Trophoblast cell (in vitro differentiated cells and primary cell): Measurements from ENCODE around the gene CMTM6.

Experiments used
- DNase-seq, 2 donors: peaks; one replicate each; pipeline ENCODE4 v3.0.0-alpha.2; 2016
- H2AFZ ChIP-seq: 2 replicates; pipeline ENCODE4 v1.6.1; 2013; ENCODE audit warnings: low read length, moderate library complexity, mild to moderate bottlenecking; ENCODE audit not compliant: insufficient read depth, poor library complexity
- H2AK5ac ChIP-seq: 2 replicates; pipeline ENCODE4 v1.6.1; 2013; ENCODE audit warnings: mild to moderate bottlenecking, low read length
- H2BK120ac ChIP-seq: 2 replicates; pipeline ENCODE4 v1.6.1; 2013; ENCODE audit warnings: low read length, mild to moderate bottlenecking, moderate library complexity; ENCODE audit not compliant: insufficient read depth, poor library complexity
- H2BK12ac ChIP-seq: 2 replicates; pipeline ENCODE4 v1.6.1; 2013; ENCODE audit warnings: mild to moderate bottlenecking, low read length, moderate library complexity
- H2BK5ac ChIP-seq: 2 replicates; pipeline ENCODE4 v1.6.1; 2013; ENCODE audit warnings: low read length, low read depth, moderate library complexity, mild to moderate bottlenecking; ENCODE audit not compliant: poor library complexity
- H3K14ac ChIP-seq: 2 replicates; pipeline ENCODE4 v1.6.1; 2013; ENCODE audit warnings: mild to moderate bottlenecking, low read length
- H3K18ac ChIP-seq: 2 replicates; pipeline ENCODE4 v1.6.1; 2013; ENCODE audit warnings: mild to moderate bottlenecking, low read length
- H3K23ac ChIP-seq: 2 replicates; pipeline ENCODE4 v1.6.1; 2013; ENCODE audit warnings: low read length
- H3K27ac ChIP-seq: 2 replicates; pipeline ENCODE4 v1.5.1; 2013; ENCODE audit warnings: low read depth, mild to moderate bottlenecking, inconsistent platforms, low read length, moderate library complexity
- H3K27me3 ChIP-seq: 2 replicates; pipeline ENCODE4 v1.6.1; 2013; ENCODE audit warnings: inconsistent platforms, mild to moderate bottlenecking, low read length, moderate library complexity; ENCODE audit not compliant: insufficient read depth
- H3K36me3 ChIP-seq, 2 experiments: 1 replicate in 1 of 2; 2 replicates in 1 of 2; pipeline ENCODE4 v1.6.1; 2013; ENCODE audit warnings: low read length in 2 of 2, mild to moderate bottlenecking in 2 of 2, moderate library complexity in 1 of 2; ENCODE audit not compliant: insufficient read depth in 2 of 2, control insufficient read depth in 1 of 2
- H3K4ac ChIP-seq: 2 replicates; pipeline ENCODE4 v1.6.1; 2013; ENCODE audit warnings: low read depth, mild to moderate bottlenecking, low read length, moderate library complexity
- H3K4me1 ChIP-seq, 2 experiments: 1 replicate in 1 of 2; 2 replicates in 1 of 2; pipeline ENCODE4 v1.6.1; 2013; ENCODE audit warnings: low read length in 2 of 2, mild to moderate bottlenecking in 2 of 2, moderate library complexity in 1 of 2; ENCODE audit not compliant: insufficient read depth in 2 of 2, control insufficient read depth in 1 of 2
- H3K4me2 ChIP-seq: 2 replicates; pipeline ENCODE4 v1.6.1; 2013; ENCODE audit warnings: inconsistent platforms, mild to moderate bottlenecking, low read length, moderate library complexity
- H3K4me3 ChIP-seq: 2 replicates; pipeline ENCODE4 v1.5.1; 2013; ENCODE audit warnings: mild to moderate bottlenecking, low read depth, low read length, inconsistent platforms
- H3K79me1 ChIP-seq: one replicate; pipeline ENCODE4 v1.6.1; 2013; ENCODE audit warnings: low read length
- H3K79me2 ChIP-seq: 2 replicates; pipeline ENCODE4 v1.6.1; 2013; ENCODE audit warnings: low read length, mild to moderate bottlenecking; ENCODE audit not compliant: control insufficient read depth, insufficient read depth, poor library complexity
- H3K9ac ChIP-seq: 2 replicates; pipeline ENCODE4 v1.6.1; 2013; ENCODE audit warnings: mild to moderate bottlenecking, low read length
- H3K9me3 ChIP-seq: 2 replicates; pipeline ENCODE4 v1.6.1; 2013; ENCODE audit warnings: low read depth, mild to moderate bottlenecking, control low read depth, inconsistent platforms, low read length; ENCODE audit not compliant: insufficient read depth
- H4K12ac ChIP-seq: 2 replicates; pipeline ENCODE4 v1.6.1; 2013; ENCODE audit warnings: low read depth, mild to moderate bottlenecking, low read length, moderate library complexity
- H4K8ac ChIP-seq: 2 replicates; pipeline ENCODE4 v1.6.1; 2013; ENCODE audit warnings: low read depth, mild to moderate bottlenecking, low read length, moderate library complexity
- H4K91ac ChIP-seq: one replicate; pipeline ENCODE4 v1.6.1; 2013; ENCODE audit warnings: low read depth, mild to moderate bottlenecking, low read length, moderate library complexity
- WGBS: extraction: QIAGEN DNeasy Blood & Tissue Kit; methylation state at CpG from one replicate; pipeline ENCODE4 v1.1.7; 2013; ENCODE audit warnings: missing lambda C conversion rate; ENCODE audit not compliant: insufficient read length, insufficient coverage; ENCODE audit errors: extremely low coverage; 5-methylcytosine and 5-hydroxymethylcytosine counted together

Gene CMTM6

GRCh38 chr3:32435911-32436815 is 66.5 kb downstream of the CMTM6 start:
- no peak overlapping the region for H3K18ac ChIP-seq
- no peak overlapping the region for H3K14ac ChIP-seq
- no peak overlapping the region for H4K12ac ChIP-seq
- no peak for DNase-seq
- no peak overlapping the region for H2BK120ac ChIP-seq
- no peaks in the 10 kb centered on the region for H3K79me1 ChIP-seq
- WGBS, result no CpG with 5 or more reads among the region's 4 CpGs
- no peak overlapping the region for H2BK5ac ChIP-seq
- no peaks in the 10 kb centered on the region for H3K9me3 ChIP-seq
- H2AFZ ChIP-seq, result no peak overlapping the region
- H2AK5ac ChIP-seq, result no peak overlapping the region
- H3K79me2 ChIP-seq, result no peaks in the 10 kb centered on the region
- H3K4me2 ChIP-seq, result no peak overlapping the region
- H3K4me1 ChIP-seq, result peaks cover 3 to 9% of the 10 kb centered on the region in 2 experiments
- H3K23ac ChIP-seq, result no peak overlapping the region
- H3K4ac ChIP-seq, result no peak overlapping the region
- no peaks in the 10 kb centered on the region for H3K36me3 ChIP-seq
- no peak overlapping the region for H4K8ac ChIP-seq
- H3K4me3 ChIP-seq, result no peak overlapping the region
- no peak overlapping the region for H4K91ac ChIP-seq
- no peak overlapping the region for H2BK12ac ChIP-seq
- no peak overlapping the region for H3K9ac ChIP-seq
- no peak overlapping the region for H3K27ac ChIP-seq
- no peaks in the 10 kb centered on the region for H3K27me3 ChIP-seq

- no peak overlapping the region for H3K9ac ChIP-seq
- H2BK12ac ChIP-seq, result no peak overlapping the region
- no peak overlapping the region for H3K27ac ChIP-seq
- H4K8ac ChIP-seq, result no peak overlapping the region
- H2BK120ac ChIP-seq, result no peak overlapping the region
- no peaks in the 10 kb centered on the region for H3K27me3 ChIP-seq
- H2BK5ac ChIP-seq, result no peak overlapping the region
- no CpG with 5 or more reads among the region's 4 CpGs for WGBS
- H2AFZ ChIP-seq, result no peak overlapping the region
- H3K4ac ChIP-seq, result no peak overlapping the region
- H3K4me3 ChIP-seq, result no peak overlapping the region
- no peak overlapping the region for H4K12ac ChIP-seq
- no peak for DNase-seq
- H3K18ac ChIP-seq, result no peak overlapping the region
- H2AK5ac ChIP-seq, result no peak overlapping the region
- H3K4me2 ChIP-seq, result no peak overlapping the region
- peaks cover 3 to 9% of the 10 kb centered on the region in 2 experiments for H3K4me1 ChIP-seq
- H3K14ac ChIP-seq, result no peak overlapping the region
- no peaks in the 10 kb centered on the region for H3K79me2 ChIP-seq
- no peaks in the 10 kb centered on the region for H3K36me3 ChIP-seq
- H3K79me1 ChIP-seq, result no peaks in the 10 kb centered on the region
- no peak overlapping the region for H4K91ac ChIP-seq
- H3K9me3 ChIP-seq, result no peaks in the 10 kb centered on the region
- no peak overlapping the region for H3K23ac ChIP-seq
Measured at GRCh38 chr3:32434206-32434605, 68.4 kb downstream of the CMTM6 start.

DNA sequence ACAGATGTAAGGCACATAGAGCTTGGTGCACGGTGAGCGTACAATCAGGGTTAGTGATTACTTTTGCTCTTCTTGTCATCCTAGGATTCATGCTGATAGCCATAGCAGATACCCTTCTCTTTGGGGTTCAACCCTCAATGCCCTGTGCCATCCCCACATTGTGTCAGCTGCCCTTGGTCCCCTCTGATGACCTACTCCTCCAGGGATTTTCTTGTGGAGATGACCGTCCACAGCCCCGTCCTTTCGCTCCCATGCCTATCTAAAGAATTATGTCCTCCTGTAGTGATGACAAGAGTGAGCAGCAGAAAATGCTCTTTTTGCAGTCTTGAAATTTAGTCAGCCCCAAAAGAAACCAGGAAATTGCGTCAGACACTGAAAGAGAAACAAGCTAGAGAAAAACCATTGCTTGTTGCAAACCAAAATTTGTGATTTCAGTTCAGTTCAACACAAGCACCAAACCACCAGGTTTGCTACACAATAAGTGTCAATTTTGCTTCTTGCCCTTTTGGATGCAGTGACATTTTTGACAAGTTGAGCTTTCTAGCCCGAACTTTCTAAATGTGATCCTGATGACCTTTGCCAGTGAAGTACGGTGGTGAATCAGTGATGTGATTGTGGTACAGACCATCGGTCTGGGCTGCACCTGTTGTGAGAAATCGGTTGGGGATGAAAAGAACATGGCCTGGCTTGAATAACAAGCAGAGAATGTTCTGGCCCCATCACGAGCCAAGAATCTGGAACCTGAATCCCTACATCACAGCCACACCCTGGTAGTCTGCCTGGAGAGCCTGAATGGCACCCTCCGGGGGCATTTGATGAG is 69.7 kb downstream of the CMTM6 start:
- WGBS, result no CpG with 5 or more reads among the region's 12 CpGs
- no peaks in the 10 kb centered on the region for H3K79me2 ChIP-seq
- H3K27ac ChIP-seq, result no peak overlapping the region
- no peak overlapping the region for H2BK12ac ChIP-seq
- no peak overlapping the region for H3K4ac ChIP-seq
- no peaks in the 10 kb centered on the region for H3K27me3 ChIP-seq
- no peak overlapping the region for H3K9ac ChIP-seq
- H4K91ac ChIP-seq, result no peak overlapping the region
- H3K18ac ChIP-seq, result no peak overlapping the region
- H3K4me1 ChIP-seq, result peaks cover 0 to 3% of the 10 kb centered on the region in 2 experiments
- no peak overlapping the region for H3K4me3 ChIP-seq
- no peak overlapping the region for H2BK5ac ChIP-seq
- no peak overlapping the region for H4K12ac ChIP-seq
- H2AK5ac ChIP-seq, result no peak overlapping the region
- H3K23ac ChIP-seq, result no peak overlapping the region
- H2BK120ac ChIP-seq, result no peak overlapping the region
- no peak overlapping the region for H2AFZ ChIP-seq
- DNase-seq, result no peak
- no peaks in the 10 kb centered on the region for H3K36me3 ChIP-seq
- no peak overlapping the region for H4K8ac ChIP-seq
- H3K79me1 ChIP-seq, result no peaks in the 10 kb centered on the region
- H3K9me3 ChIP-seq, result no peaks in the 10 kb centered on the region
- no peak overlapping the region for H3K4me2 ChIP-seq
- H3K14ac ChIP-seq, result no peak overlapping the region

GRCh38 chr3:32432045-32432710 is 70.5 kb downstream of the CMTM6 start:
- H3K27me3 ChIP-seq, result no peaks in the 10 kb centered on the region
- H3K18ac ChIP-seq, result no peak overlapping the region
- H3K27ac ChIP-seq, result no peak overlapping the region
- H3K9ac ChIP-seq, result no peak overlapping the region
- no peak overlapping the region for H3K4ac ChIP-seq
- no peak overlapping the region for H2BK120ac ChIP-seq
- H4K8ac ChIP-seq, result no peak overlapping the region
- H3K4me1 ChIP-seq, result peaks cover 0 to 3% of the 10 kb centered on the region in 2 experiments
- no peak for DNase-seq
- H3K4me3 ChIP-seq, result no peak overlapping the region
- no peaks in the 10 kb centered on the region for H3K79me2 ChIP-seq
- H3K23ac ChIP-seq, result no peak overlapping the region
- H3K79me1 ChIP-seq, result no peaks in the 10 kb centered on the region
- no peak overlapping the region for H4K12ac ChIP-seq
- no peak overlapping the region for H2AK5ac ChIP-seq
- H3K9me3 ChIP-seq, result no peaks in the 10 kb centered on the region
- H2BK5ac ChIP-seq, result no peak overlapping the region
- no peak overlapping the region for H2AFZ ChIP-seq
- H3K14ac ChIP-seq, result no peak overlapping the region
- no CpG with 5 or more reads among the region's 6 CpGs for WGBS
- no peaks in the 10 kb centered on the region for H3K36me3 ChIP-seq
- H3K4me2 ChIP-seq, result no peak overlapping the region
- no peak overlapping the region for H2BK12ac ChIP-seq
- H4K91ac ChIP-seq, result no peak overlapping the region
